LNCaP clone FGC (cell line): ENCODE data around the gene STRN4.

Source experiments
- DNase-seq: peaks from one replicate; pipeline ENCODE4 v3.0.0-alpha.2; 2011; ENCODE audit warnings: low read depth
- H3K4me3 ChIP-seq: 2 replicates; pipeline ENCODE4 v1.5.1; 2011; ENCODE audit warnings: mild to moderate bottlenecking, low read depth, low read length, control low read depth
- CTCF ChIP-seq: IDR thresholded peaks from 2 replicates; pipeline ENCODE4 v1.5.1; 2012; ENCODE audit warnings: mild to moderate bottlenecking; ENCODE audit not compliant: control insufficient read depth, insufficient read depth; ENCODE audit errors: extremely low read depth

The STRN4 gene

GRCh38 chr19:46731584-46731983 lies 14.7 kb downstream of the STRN4 start:
- no peak overlapping the region for H3K4me3 ChIP-seq
- DNase-seq, result no peak
- no peak for TF ChIP-seq CTCF

- H3K4me3 ChIP-seq, result no peak overlapping the region
- no peak for TF ChIP-seq CTCF
- no peak for DNase-seq
Observed at GRCh38 chr19:46731007-46731501, 15.2 kb downstream of the STRN4 start.

- TF ChIP-seq CTCF, result no peak
- no peak overlapping the region for H3K4me3 ChIP-seq
- DNase-seq, result no peak
Observed at GRCh38 chr19:46730595-46730994, 15.7 kb downstream of the STRN4 start.

- H3K4me3 ChIP-seq, result no peak overlapping the region
- no peak for DNase-seq
- no peak for TF ChIP-seq CTCF
Observed at GRCh38 chr19:46730187-46730586, 16.1 kb downstream of the STRN4 start.

GRCh38 chr19:46729696-46730095 lies 16.6 kb downstream of the STRN4 start:
- DNase-seq, result no peak
- no peak for TF ChIP-seq CTCF
- no peak overlapping the region for H3K4me3 ChIP-seq

GRCh38 chr19:46728693-46729339 lies 17.4 kb downstream of the STRN4 start:
- TF ChIP-seq CTCF, result peak; percentile 75
- no peak overlapping the region for H3K4me3 ChIP-seq
- no peak for DNase-seq

GRCh38 chr19:46728208-46728607 lies 18.0 kb downstream of the STRN4 start:
- no peak for DNase-seq
- no peak for TF ChIP-seq CTCF
- H3K4me3 ChIP-seq, result no peak overlapping the region
